OCI-LY1 (cell line): ENCODE results near the gene PDE9A.

ENCODE experiments used
- CTCF ChIP-seq: fragments of 200-600 bp; sonication (generic), shearing (Covaris generic); IDR thresholded peaks from 2 replicates; pipeline ENCODE4 v1.5.1; 2017; ENCODE audit warnings: mild to moderate bottlenecking, antibody characterized with exemption, low read length, moderate library complexity, mixed read lengths
- EZH2 ChIP-seq: fragments of 200-600 bp; sonication (generic), shearing (Covaris generic); IDR thresholded peaks from 2 replicates; pipeline ENCODE4 v1.8.0; 2017; ENCODE audit warnings: borderline replicate concordance, mixed run types, mild to moderate bottlenecking, antibody characterized with exemption, low read length, moderate library complexity, mixed read lengths

DNA sequence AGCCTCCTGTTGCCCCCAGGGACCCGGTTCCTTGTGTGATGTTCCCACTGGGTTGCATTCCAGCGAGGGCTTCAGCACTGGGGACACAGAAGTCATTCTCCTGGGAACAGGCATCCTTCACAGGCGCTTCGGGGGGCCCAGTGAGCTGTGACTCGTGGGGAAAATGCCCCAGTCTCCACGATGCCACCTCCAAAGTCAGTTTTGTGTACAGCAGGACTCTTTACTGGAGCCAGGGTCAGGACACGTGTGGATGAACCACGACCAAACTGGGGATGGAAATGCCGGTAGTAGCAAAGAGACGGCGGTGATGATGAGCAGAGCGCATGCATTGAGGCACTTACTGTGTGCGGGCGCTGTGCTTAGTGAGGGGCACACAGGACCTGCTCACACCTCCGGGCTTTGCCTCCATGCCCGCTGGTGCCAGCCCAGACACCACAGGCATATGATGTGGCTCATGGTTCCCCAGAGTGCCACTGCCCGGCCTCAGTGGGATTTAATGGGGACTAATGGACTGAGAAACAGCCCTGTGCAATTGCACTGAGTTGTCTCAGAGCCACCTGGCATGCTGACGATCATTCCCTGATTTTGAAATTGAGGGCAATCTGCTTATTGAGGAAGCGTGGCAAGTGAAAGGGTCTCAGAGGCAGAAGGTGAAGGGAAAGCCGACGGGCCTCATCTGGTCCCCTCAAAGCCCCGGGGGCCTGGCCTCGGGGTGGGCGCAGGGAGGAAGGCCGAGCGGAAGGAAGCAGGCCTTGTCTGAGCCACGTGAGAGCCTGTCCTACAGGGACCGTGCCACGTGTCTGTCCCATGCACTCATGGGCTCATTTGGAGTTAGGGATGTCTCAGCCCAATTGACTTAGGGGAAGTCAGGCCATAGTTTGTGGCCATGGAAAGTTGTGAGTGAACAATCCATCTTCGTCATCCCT lies 91.4 kb downstream of the PDE9A start:
- TF ChIP-seq CTCF (no peak), EZH2 (no peak)
